Measurements from ENCODE around the gene GSK3A. TPM values are rescaled to one million over a fixed set of nuclear protein-coding genes. Genes with fewer than 3 reads are reported as not detected.
A peak's percentile ranks its signal among the peaks of the same experiment; 100 is the strongest.

The GSK3A gene
- total and polyA plus RNA-seq, 9 of the 15 experiments (the other 6 are each of a cell fraction or from before 2014, with no cell fraction given), result 0.62 to 90.7 (median 33.3) TPM

GRCh38 chr19:42219812-42220750 lies 22.3 kb downstream of the GSK3A start, which contains the start of gene ZNF526:
Gene ZNF526, plus strand, starts transcription at chr19:42220312. Its CDS starts 4,092 bp downstream, at chr19:42224404.
- 1% methylated on average over 52 of the region's 53 CpGs for WGBS (ENCODE audit: insufficient coverage, low coverage, missing lambda C conversion rate)
- in situ Hi-C loops (cut with MboI), result no loop called here
- H3K9ac ChIP-seq (ENCODE audit: insufficient read depth in 1 of 2, low read depth in 2 of 2, low read length in 2 of 2), result peak within 1 kb of the TSS; percentile 91 to 97
- ATAC-seq (peak; percentile 91), FAIRE-seq (peak; percentile 97), DNase-seq (ENCODE audit: extremely low read depth in 1 of 4, low spot score in 3 of 4) (peak; percentile 98 to 100 (median 99))
- peak within 1 kb of the TSS; percentile 87 for H3K4me2 ChIP-seq (ENCODE audit: insufficient read depth, low read length)
- intact Hi-C loops (cut with micrococcal nuclease), result loop anchor here (2.0 kb wide), 1 partner anchor 23 kb away; the partner anchor contains the start of gene GSK3A
- H3K9me1 ChIP-seq (ENCODE audit: control insufficient read depth, insufficient read depth, low read length), result peaks cover 6% of the 10 kb centered on the region
- H3K36me3 ChIP-seq (ENCODE audit: control insufficient read depth, insufficient read depth, low read length), result peaks cover 37% of the 10 kb centered on the region
- ChIA-PET POLR2A (interaction anchor here (0.6 to 3.6 kb wide), 7 partner anchors 9 to 1894 kb away, joined by 3 to 28 read pairs (median 3); no protein-coding TSS in a partner anchor), CTCF (ENCODE audit: low intra/inter-chr PET ratio) (no interaction called here)
- no peaks in the 10 kb centered on the region for H3K9me3 ChIP-seq (replicated peaks; ENCODE audit: control insufficient read depth, insufficient read depth, low read depth, low read length)
- H3K4me1 ChIP-seq (replicated peaks in 1 of 2; ENCODE audit: control insufficient read depth in 2 of 2, insufficient read depth in 2 of 2, low read length in 2 of 2), result peaks cover 27 to 55% of the 10 kb centered on the region in 2 experiments
- TSS peak; percentile 92 for BruUV-seq (replicated peaks)
- H3K27ac ChIP-seq (ENCODE audit: extremely low read depth, low read depth, low read length), result peak within 1 kb of the TSS; percentile 89
- H2AFZ ChIP-seq (ENCODE audit: low read depth, low read length), result peak within 1 kb of the TSS; percentile 78
- H3K4me3 ChIP-seq, result peak within 1 kb of the TSS; percentile 79
- peaks cover 19% of the 10 kb centered on the region for H4K20me1 ChIP-seq (replicated peaks; ENCODE audit: control insufficient read depth, insufficient read depth, low read length)
- no peaks in the 10 kb centered on the region for H3K27me3 ChIP-seq (ENCODE audit: control insufficient read depth in 2 of 2, insufficient read depth in 2 of 2, low read length in 2 of 2)
- peaks cover 84% of the 10 kb centered on the region for H3K79me2 ChIP-seq (ENCODE audit: control insufficient read depth, insufficient read depth, low read length)
- TF ChIP-seq ZNF449 (CRISPR knock-in tag; IDR thresholded peaks at IDR 0.05), result no peak
- no peak for TF ChIP-seq ZNF717 (CRISPR knock-in tag; IDR thresholded peaks at IDR 0.05)
- TF ChIP-seq ZNF79 (CRISPR knock-in tag; IDR thresholded peaks at IDR 0.05; ENCODE audit: low read depth), result no peak
- TF ChIP-seq SMC3 (conservative IDR thresholded peaks at IDR 0.05; ENCODE audit: insufficient read depth, low read depth, low read length), result no peak
- no peak for TF ChIP-seq SAFB (IDR thresholded peaks at IDR 0.05; ENCODE audit: borderline replicate concordance, low read depth, low read length)
- TF ChIP-seq UBTF (IDR thresholded peaks at IDR 0.05; ENCODE audit: borderline replicate concordance in 1 of 2, low read depth in 2 of 2, low read length in 2 of 2), result no peak
- TF ChIP-seq IRF2 (CRISPR knock-in tag; IDR thresholded peaks at IDR 0.05), result no peak
- no peak for TF ChIP-seq ZNF740 (CRISPR knock-in tag; IDR thresholded peaks at IDR 0.05)
- TF ChIP-seq ZNF740 (tag; IDR thresholded peaks at IDR 0.05), result no peak
- TF ChIP-seq KAT8 (IDR thresholded peaks at IDR 0.05; ENCODE audit: low read depth), result no peak
- peak; percentile 94; the same call in 1 of the 2 replicates for TF ChIP-seq PHF8 (IDR thresholded peaks at IDR 0.05; ENCODE audit: borderline replicate concordance, low read length)
- TF ChIP-seq MEIS2 (IDR thresholded peaks at IDR 0.05; ENCODE audit: partially characterized antibody), result peak; percentile 91
- TF ChIP-seq ZNF639 (CRISPR knock-in tag; conservative IDR thresholded peaks at IDR 0.05 in 1 of 2, IDR thresholded peaks at IDR 0.05 in 1 of 2), result no peak; a peak in 1 of 4 replicates
